GM15510 (cell line): ENCODE results near the gene LRCOL1.

Experiments
- POLR2A ChIP-seq: IDR thresholded peaks from 3 replicates; pipeline ENCODE4 v1.6.1; 2011; ENCODE audit warnings: borderline replicate concordance; ENCODE audit not compliant: insufficient read length; ENCODE audit errors: extremely low read depth

Gene LRCOL1

DNA sequence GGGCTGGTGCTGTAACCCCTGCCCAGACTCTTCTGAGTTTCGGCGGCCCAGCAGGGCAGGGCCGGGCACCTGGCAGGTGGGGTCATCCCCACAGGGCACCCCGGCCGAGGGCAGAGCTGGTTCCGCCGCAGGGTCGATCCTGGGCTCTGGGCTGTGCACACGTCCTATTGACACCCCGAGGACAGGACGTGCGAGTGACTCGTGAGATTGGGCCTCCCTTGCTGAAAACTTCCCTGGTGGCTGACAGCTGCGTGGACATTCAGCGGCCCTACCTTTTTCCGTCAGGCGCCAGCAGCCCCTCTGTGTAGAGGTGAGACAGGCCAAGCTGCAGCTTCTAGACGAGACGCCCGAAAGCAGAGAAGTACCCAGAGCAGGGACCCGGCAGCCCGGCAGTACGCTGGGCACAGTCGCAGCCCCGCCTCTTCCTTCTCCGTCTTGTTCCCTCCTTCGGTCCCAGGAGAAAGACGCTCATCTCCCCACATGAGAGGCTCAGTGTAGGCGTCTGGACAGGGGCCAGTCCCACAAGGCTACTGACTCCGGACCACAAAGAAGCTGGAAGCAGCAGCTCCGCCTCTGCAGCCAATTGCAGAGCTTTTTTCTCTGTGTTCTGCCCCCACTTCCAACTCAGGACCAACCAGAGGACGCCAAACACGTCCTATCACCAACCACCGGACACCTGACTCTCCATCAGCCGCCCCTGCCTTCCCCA lies at the start of gene LRCOL1:
LRCOL1 (minus strand) TSS at position 532 of the 709 bp plus-strand sequence. CDS start 4,331 bp downstream, outside the sequence.
- TF ChIP-seq POLR2A: no peak

DNA sequence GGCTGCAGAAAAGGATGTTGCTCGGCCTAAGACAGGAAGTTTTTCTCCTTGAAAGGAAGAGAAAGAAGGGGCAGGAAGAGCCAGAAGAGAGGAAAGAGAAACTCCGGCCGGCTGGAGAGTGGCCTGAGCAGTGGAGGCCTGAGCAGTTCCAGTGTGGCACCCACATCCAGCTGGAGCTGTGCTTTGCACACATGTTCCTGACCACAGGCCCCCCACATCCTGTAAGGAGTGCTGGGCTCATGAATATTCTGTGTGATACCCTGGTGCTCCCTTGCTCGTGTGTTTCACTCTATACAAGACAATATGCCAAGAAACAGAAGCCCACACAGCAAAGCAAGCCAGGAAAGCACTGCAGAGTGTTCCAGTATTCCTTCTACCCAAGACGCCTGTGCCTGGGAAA lies 49.7 kb upstream of the LRCOL1 start:
- TF ChIP-seq POLR2A: no peak

DNA sequence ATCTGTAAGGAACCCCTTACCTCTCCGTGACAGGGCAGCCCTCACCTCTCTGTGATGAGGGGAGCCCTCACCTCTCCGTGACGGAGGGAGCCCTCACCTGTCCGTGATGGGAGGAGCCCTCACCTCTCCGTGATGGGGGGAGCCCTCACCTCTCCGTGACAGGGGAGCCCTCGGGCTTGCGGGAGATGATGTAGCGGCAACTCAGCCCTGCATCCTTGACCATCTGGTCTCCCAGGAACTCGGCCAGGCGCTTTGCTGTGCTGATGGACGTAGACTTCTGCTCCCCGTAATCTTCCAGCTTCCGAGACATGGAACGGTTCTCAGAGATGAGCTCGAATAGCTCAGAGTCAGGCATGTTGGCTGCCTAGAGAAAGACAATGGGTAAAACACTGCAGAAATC lies 48.8 kb upstream of the LRCOL1 start:
- no peak for TF ChIP-seq POLR2A

DNA sequence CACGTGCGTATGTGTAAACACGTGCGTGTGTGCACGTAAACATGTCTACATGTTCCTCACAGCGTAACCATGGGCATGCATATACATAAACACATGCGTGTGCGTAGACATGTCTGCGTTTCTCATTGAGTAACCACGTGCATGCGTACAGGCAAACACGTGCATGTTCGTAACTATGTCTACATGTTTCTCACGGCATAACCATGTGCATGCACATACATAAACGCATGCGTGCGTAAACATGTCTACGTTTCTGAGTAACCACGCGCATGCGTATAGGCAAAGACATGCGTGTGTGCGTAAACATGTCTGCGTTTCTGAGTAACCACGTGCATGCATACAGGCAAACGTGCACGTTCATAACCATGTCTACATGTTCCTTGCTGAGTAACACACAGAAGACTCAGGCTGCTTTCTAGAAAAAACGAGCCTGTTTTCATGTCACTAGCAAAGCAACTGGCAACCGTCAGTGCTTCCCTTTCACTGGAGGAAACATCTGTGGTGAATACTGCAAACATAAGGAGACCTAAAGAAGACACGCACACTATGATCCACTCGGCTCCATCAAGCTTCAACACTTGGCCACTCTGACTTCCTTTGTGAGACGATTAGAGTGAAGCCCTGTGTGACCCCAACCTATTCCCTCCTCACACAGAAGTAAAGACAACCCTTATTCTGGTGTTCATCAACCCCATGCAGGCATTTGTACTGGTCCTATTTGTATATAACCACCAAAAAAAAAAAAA lies 47.9 kb upstream of the LRCOL1 start:
- no peak for TF ChIP-seq POLR2A

DNA sequence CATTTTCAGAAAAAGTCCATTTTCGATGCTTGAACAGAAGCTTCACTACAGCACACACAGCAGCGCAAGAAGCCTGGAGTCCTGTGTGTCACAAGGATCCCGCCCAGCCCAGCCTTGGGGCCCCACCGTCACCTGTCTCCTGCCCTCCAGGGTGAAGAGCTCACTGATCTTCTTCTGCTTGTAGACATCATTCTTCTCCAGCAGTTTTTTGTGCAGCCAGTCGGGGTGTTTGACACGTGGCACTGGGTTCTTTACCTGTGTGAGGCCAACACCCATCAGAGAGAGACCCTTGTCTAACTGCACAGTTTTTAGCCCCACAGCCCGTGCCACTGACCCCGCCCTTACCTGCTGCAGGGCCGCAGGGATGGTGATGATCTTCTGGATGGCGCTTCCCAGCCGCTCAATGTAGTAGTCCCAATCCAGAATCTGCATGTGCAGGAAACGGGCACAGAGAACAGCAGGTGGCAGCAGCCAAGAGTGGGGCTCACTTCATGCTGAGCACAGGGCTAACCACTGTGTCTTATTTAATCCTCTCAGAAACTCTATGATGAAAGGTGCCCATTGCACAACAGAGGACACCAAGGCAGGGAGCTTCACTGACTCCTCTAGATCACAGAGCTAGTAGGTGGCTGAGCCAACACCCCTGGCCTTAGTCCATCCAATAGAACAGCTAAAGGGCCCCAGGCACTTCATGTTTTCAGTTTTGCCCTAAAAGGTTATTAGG lies 46.8 kb upstream of the LRCOL1 start:
- TF ChIP-seq POLR2A: no peak

DNA sequence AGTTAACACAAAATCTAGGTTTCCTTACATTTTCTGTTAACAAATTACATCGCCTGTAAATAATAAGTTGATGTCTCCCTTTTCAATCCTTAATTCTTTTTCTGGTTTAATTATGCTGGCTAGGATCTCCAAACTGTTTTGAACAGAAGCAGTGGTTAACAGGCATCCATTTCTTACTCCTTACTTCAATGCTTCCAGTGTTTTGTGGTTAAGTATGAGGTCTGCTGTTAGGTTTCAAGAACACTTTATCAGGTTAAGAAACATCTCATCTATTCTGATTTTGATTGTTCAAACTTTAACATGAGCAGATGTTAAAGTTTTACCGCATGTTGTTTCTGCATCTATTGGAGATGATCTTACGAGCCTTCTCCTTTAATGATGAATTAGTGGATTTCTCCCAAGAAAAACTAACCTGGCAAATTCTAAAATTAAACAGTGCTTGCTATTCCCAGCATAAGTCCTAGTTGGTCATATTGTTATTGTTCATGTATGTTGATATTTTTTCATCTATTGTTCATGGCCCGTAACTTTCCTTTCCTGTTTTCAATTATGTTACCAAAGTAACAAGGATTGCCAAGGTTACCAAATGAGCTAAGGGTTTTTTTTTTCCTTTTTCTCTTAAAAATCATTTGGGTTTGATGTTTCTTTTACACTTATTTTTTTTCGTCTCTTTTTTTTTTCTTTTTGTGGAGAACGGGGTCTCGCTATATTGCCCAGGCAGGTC lies 43.3 kb upstream of the LRCOL1 start:
- no peak for TF ChIP-seq POLR2A

DNA sequence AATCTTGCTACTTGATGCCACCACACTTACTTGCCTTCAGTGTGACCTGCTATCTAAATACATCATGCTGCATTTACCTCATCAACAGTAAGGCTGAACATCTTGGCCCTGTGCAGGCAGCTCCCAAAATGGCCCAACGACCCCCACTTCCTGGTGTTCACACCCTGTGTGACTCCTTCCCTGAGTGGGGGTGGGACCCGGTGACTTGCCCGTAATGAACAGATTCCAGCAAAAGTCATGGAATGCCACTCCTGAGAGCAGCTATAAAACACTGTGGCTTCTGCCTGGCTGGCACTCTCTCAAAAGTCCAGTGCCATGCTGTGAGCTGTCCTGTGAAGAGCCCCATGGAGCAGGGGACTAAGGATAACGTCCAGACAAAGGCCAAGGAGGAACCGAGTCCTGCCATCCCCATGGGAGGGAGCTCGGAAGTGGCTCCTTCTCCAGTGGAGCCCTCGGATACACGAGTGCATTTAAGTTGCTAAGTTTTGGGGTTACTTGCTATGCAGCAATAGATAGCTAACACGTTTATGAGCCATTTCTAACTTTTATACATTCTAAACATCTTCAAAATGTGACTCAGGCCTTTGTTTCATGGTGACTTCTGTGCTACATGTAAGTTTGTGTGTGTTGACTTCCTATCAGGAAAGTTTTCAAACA lies 41.2 kb upstream of the LRCOL1 start:
- TF ChIP-seq POLR2A: no peak

DNA sequence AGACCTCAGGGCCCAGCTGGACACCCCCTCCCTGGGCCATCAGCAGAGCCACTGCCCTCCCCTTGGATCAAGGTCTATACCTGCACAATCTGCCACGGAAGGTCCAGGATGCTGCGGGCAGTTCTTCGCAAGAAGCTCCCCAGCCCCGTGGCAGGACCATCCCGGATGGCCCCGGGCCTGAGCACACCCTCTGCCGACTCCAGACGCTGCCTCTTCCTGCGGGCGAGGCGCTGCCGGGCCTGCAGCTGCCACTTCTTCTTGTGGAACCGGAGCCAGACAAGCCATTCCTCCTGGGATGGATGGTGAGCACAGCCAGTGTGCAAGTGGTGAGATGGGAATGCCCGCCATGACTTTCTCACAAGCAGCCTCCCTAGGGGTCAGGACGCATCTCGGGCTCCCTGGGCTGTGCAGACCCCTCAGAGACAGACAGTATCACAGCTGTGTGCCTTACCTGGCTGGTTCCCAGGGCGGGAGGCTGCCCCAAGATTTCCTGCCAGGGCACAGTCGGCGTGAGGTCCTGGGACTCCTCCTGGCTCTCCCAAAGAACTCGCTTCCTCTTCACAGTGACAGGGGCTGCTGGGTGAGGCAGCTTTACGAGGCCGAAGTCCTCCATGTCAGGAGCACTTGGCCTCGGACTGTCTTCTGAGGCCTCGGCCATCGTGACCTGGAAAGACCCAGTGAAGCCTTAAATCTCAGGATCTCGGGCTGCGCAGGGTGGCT lies 39.0 kb upstream of the LRCOL1 start:
- no peak for TF ChIP-seq POLR2A

DNA sequence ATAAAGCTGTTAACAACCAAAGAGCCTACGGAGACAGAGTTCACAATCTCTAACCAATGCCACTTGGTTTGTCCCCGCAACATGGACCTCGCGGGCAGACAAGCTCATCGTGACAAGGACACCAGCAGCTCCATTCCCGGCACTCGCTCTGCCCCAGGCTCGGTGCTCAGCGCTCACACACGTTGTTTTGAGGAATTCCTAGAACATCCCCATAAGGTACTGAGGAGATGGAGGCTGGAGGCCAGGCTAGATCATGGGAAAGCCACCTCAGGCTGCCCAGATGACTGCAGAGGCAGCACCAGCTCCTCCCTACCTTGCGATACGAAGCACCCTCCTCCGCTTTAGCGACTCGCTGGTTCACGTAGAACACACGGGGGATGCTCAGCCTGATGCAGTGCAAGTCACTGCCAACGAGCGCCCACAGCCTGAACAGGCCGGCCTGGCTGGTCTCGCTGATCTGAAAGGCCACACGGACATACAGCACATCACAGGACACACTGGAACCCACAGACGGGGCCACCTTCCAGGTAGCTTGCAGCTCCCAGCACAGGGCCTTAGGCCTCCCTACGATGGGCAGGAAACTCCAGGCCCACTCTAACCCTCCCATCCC lies 38.3 kb upstream of the LRCOL1 start:
- TF ChIP-seq POLR2A: no peak

DNA sequence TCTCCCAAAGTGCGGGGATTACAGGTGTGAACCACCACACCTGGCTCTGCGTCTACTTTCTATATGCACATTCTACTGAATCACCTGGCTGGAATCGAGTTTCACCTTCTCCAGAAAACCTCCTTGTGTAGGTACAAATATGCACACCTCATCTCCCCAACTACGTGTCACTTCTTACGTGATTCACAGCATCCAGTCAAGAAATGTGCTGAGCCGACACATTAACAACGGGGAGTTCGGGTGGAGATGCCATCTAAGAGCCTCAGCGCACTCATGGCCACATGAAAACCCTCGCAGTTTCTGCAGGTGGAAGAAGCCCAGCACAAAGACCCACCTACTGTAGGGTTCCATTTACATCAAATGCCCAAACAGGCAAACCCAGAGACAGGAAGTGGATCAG lies 37.5 kb upstream of the LRCOL1 start:
- TF ChIP-seq POLR2A: no peak

DNA sequence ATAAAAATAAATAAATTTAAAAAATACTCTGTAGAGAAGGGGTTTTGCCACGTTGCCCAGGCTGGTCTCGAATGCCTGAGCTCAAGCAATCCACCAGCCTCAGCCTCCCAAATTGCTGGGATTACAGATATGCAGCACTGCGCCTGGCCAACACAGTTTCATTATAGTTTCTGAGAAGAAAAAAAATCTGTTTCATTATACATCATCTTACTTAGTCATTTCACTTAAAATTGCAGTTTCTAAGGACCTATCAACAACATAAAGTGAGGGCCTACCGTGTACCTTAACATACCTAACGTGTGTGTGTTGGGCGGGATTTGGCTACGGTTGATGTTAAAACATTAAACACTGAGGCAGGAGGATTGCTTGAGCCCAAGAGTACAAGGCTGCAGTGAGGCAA lies 36.5 kb upstream of the LRCOL1 start:
- TF ChIP-seq POLR2A: no peak

DNA sequence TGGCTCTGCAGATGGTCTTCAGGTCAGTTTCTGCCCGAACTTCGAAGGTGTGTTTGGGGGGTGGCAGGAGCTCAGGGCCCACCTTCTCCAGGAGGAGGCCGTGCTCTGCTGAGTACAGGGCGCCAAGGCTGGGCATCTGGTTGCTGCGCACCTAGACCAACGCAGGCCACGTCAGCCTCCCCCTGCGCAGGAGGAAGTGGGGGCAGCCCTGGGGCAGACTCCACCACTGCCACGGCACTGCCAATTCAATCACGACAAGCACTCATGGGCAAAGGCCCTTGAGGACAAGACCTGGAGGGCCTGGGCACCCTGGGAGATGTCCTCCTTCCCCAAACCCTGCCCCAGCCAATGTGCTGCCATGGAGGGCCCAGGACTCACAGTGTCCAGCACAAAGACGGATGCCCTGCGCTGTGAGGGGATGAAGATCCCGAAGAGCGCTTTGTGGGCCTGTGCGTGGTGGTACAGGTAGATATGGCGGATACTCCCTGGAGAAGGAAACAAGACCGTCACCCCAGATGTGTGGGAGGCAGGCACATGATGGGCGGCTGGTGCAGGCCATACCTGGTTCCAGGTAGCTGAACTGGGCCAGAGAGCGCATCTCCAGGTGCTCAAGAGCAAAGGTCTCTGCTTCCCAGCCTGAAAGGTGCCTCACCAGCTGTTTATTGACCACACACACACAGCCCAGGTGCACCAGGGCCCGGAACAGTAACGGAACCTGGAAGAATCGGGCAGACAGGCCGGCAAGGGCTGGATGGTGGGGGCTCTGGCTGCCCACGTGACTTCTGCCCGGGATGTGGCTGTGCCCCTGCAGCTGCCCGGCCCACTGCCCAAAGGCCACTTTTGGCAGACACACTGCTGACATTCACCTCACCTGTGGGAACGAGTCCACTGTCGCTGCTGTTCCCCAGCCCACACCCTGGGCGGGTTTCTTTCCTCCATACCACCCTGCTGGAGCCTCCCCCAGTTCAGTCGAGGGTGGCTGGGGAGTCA lies 32.8 kb upstream of the LRCOL1 start:
- no peak for TF ChIP-seq POLR2A
